K562 (cell line): ENCODE data around the gene STARD8. TPM values are rescaled to one million over a fixed set of nuclear protein-coding genes. Genes with fewer than 3 reads are reported as not detected.

Source experiments
- FOXA1 ChIP-seq: fragments of 450-650 bp; IDR thresholded peaks from 2 replicates; pipeline ENCODE4 v1.6.1; 2016; ENCODE audit warnings: mild to moderate bottlenecking, borderline replicate concordance
- HDAC6 ChIP-seq: IDR thresholded peaks from 2 replicates; pipeline ENCODE4 v1.6.1; 2012; ENCODE audit warnings: low read depth, mild to moderate bottlenecking, control low read depth, inconsistent platforms, low read length, moderate library complexity
- ZNF324 ChIP-seq: fragments of 250-450 bp; sonication (Bioruptor Pico); IDR thresholded peaks from 2 replicates; pipeline ENCODE4 v1.4.0; 2020; ENCODE audit warnings: mild to moderate bottlenecking
- polyA plus RNA-seq, 8 experiments: library from polyadenylated mRNA; depleted of rRNA in 4 of 8; stranded (reverse) in 5 of 8; unstranded in 3 of 8; fragments of >200 nt; fragmentation: Nextera tagmentation in 2 of 8; fragmentation: Illumina TruSeq in 1 of 8; extraction: Ambion mirVana in 2 of 8; extraction: Trizol in 1 of 8; gene quantifications; 2 replicates each; pipeline versions ENCODE4 v1.2.1 to v1.2.3, GENCODE V29; 2011 to 2014; ENCODE audit warnings: inconsistent platforms in 1 of 8, missing spikeins in 1 of 8
- total RNA-seq, 7 experiments: library from RNA; depleted of rRNA in 6 of 7; stranded (reverse); fragments of >200 nt in 6 of 7; fragmentation: Illumina TruSeq in 2 of 7; extraction: Trizol in 2 of 7; gene quantifications; 2 replicates each; pipeline versions ENCODE4 v1.2.1 to v1.2.3, GENCODE V29; 2011 to 2021; ENCODE audit warnings: low replicate concordance in 1 of 7
- TF ChIP-seq, protein P1 (sequence below): fragments of 200-600 bp; sonication (generic); IDR thresholded peaks from one replicate; pipeline ENCODE4 v1.6.1; 2012; ENCODE audit warnings: mild to moderate bottlenecking, low read depth, low read length, inconsistent platforms
- TF ChIP-seq, protein P2 (sequence below), 2 experiments: IDR thresholded peaks; 2 replicates each; pipeline ENCODE4 v1.6.1; 2011; ENCODE audit warnings: borderline replicate concordance in 1 of 2, control low read depth in 1 of 2, low read depth in 1 of 2, low read length in 1 of 2, mild to moderate bottlenecking in 1 of 2, mixed read lengths in 1 of 2, moderate library complexity in 1 of 2; ENCODE audit not compliant: insufficient read depth in 1 of 2, insufficient read length in 1 of 2, poor library complexity in 1 of 2, severe bottlenecking in 1 of 2; ENCODE audit errors: extremely low read depth in 1 of 2
- TF ChIP-seq, protein P3 (sequence below): fragments of 450-650 bp; IDR thresholded peaks from 2 replicates; pipeline ENCODE4 v1.6.1; 2016; ENCODE audit warnings: low read depth

Gene STARD8
- total and polyA plus RNA-seq, 9 of the 15 experiments (the other 6 are each of a cell fraction or from before 2014, with no cell fraction given): 1.6 to 35.0 (median 15.9) TPM

DNA sequence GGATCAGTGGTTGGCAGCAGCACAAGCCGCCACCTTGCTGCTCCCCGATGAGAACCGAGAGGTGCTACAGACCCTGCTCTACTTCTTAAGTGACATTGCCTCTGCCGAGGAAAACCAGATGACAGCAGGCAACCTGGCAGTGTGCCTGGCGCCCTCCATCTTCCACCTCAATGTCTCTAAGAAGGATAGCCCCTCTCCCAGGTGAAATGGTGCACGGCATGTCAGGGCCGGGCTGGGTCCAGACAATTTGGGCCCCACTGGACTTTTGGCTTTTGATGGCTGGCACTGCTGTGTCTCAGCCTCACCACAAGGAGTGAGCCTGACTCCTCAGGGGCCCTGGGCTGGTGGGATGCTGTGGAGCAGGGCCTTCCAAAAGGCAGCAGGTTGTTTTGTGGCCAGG is 74.1 kb downstream of the STARD8 start (continued):
- TF ChIP-seq, protein P1, sequence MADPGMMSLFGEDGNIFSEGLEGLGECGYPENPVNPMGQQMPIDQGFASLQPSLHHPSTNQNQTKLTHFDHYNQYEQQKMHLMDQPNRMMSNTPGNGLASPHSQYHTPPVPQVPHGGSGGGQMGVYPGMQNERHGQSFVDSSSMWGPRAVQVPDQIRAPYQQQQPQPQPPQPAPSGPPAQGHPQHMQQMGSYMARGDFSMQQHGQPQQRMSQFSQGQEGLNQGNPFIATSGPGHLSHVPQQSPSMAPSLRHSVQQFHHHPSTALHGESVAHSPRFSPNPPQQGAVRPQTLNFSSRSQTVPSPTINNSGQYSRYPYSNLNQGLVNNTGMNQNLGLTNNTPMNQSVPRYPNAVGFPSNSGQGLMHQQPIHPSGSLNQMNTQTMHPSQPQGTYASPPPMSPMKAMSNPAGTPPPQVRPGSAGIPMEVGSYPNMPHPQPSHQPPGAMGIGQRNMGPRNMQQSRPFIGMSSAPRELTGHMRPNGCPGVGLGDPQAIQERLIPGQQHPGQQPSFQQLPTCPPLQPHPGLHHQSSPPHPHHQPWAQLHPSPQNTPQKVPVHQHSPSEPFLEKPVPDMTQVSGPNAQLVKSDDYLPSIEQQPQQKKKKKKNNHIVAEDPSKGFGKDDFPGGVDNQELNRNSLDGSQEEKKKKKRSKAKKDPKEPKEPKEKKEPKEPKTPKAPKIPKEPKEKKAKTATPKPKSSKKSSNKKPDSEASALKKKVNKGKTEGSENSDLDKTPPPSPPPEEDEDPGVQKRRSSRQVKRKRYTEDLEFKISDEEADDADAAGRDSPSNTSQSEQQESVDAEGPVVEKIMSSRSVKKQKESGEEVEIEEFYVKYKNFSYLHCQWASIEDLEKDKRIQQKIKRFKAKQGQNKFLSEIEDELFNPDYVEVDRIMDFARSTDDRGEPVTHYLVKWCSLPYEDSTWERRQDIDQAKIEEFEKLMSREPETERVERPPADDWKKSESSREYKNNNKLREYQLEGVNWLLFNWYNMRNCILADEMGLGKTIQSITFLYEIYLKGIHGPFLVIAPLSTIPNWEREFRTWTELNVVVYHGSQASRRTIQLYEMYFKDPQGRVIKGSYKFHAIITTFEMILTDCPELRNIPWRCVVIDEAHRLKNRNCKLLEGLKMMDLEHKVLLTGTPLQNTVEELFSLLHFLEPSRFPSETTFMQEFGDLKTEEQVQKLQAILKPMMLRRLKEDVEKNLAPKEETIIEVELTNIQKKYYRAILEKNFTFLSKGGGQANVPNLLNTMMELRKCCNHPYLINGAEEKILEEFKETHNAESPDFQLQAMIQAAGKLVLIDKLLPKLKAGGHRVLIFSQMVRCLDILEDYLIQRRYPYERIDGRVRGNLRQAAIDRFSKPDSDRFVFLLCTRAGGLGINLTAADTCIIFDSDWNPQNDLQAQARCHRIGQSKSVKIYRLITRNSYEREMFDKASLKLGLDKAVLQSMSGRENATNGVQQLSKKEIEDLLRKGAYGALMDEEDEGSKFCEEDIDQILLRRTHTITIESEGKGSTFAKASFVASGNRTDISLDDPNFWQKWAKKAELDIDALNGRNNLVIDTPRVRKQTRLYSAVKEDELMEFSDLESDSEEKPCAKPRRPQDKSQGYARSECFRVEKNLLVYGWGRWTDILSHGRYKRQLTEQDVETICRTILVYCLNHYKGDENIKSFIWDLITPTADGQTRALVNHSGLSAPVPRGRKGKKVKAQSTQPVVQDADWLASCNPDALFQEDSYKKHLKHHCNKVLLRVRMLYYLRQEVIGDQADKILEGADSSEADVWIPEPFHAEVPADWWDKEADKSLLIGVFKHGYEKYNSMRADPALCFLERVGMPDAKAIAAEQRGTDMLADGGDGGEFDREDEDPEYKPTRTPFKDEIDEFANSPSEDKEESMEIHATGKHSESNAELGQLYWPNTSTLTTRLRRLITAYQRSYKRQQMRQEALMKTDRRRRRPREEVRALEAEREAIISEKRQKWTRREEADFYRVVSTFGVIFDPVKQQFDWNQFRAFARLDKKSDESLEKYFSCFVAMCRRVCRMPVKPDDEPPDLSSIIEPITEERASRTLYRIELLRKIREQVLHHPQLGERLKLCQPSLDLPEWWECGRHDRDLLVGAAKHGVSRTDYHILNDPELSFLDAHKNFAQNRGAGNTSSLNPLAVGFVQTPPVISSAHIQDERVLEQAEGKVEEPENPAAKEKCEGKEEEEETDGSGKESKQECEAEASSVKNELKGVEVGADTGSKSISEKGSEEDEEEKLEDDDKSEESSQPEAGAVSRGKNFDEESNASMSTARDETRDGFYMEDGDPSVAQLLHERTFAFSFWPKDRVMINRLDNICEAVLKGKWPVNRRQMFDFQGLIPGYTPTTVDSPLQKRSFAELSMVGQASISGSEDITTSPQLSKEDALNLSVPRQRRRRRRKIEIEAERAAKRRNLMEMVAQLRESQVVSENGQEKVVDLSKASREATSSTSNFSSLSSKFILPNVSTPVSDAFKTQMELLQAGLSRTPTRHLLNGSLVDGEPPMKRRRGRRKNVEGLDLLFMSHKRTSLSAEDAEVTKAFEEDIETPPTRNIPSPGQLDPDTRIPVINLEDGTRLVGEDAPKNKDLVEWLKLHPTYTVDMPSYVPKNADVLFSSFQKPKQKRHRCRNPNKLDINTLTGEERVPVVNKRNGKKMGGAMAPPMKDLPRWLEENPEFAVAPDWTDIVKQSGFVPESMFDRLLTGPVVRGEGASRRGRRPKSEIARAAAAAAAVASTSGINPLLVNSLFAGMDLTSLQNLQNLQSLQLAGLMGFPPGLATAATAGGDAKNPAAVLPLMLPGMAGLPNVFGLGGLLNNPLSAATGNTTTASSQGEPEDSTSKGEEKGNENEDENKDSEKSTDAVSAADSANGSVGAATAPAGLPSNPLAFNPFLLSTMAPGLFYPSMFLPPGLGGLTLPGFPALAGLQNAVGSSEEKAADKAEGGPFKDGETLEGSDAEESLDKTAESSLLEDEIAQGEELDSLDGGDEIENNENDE: no peak
- TF ChIP-seq, protein P2, sequence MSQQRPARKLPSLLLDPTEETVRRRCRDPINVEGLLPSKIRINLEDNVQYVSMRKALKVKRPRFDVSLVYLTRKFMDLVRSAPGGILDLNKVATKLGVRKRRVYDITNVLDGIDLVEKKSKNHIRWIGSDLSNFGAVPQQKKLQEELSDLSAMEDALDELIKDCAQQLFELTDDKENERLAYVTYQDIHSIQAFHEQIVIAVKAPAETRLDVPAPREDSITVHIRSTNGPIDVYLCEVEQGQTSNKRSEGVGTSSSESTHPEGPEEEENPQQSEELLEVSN (IDR thresholded peaks at IDR 0.05; ENCODE audit: borderline replicate concordance in 1 of 2, extremely low read depth in 1 of 2, insufficient read depth in 1 of 2, insufficient read length in 1 of 2, low read depth in 1 of 2, low read length in 1 of 2, poor library complexity in 1 of 2, severe bottlenecking in 1 of 2): no peak
- TF ChIP-seq FOXA1 (no peak), ZNF324 (no peak), HDAC6 (no peak)
- TF ChIP-seq, protein P3, sequence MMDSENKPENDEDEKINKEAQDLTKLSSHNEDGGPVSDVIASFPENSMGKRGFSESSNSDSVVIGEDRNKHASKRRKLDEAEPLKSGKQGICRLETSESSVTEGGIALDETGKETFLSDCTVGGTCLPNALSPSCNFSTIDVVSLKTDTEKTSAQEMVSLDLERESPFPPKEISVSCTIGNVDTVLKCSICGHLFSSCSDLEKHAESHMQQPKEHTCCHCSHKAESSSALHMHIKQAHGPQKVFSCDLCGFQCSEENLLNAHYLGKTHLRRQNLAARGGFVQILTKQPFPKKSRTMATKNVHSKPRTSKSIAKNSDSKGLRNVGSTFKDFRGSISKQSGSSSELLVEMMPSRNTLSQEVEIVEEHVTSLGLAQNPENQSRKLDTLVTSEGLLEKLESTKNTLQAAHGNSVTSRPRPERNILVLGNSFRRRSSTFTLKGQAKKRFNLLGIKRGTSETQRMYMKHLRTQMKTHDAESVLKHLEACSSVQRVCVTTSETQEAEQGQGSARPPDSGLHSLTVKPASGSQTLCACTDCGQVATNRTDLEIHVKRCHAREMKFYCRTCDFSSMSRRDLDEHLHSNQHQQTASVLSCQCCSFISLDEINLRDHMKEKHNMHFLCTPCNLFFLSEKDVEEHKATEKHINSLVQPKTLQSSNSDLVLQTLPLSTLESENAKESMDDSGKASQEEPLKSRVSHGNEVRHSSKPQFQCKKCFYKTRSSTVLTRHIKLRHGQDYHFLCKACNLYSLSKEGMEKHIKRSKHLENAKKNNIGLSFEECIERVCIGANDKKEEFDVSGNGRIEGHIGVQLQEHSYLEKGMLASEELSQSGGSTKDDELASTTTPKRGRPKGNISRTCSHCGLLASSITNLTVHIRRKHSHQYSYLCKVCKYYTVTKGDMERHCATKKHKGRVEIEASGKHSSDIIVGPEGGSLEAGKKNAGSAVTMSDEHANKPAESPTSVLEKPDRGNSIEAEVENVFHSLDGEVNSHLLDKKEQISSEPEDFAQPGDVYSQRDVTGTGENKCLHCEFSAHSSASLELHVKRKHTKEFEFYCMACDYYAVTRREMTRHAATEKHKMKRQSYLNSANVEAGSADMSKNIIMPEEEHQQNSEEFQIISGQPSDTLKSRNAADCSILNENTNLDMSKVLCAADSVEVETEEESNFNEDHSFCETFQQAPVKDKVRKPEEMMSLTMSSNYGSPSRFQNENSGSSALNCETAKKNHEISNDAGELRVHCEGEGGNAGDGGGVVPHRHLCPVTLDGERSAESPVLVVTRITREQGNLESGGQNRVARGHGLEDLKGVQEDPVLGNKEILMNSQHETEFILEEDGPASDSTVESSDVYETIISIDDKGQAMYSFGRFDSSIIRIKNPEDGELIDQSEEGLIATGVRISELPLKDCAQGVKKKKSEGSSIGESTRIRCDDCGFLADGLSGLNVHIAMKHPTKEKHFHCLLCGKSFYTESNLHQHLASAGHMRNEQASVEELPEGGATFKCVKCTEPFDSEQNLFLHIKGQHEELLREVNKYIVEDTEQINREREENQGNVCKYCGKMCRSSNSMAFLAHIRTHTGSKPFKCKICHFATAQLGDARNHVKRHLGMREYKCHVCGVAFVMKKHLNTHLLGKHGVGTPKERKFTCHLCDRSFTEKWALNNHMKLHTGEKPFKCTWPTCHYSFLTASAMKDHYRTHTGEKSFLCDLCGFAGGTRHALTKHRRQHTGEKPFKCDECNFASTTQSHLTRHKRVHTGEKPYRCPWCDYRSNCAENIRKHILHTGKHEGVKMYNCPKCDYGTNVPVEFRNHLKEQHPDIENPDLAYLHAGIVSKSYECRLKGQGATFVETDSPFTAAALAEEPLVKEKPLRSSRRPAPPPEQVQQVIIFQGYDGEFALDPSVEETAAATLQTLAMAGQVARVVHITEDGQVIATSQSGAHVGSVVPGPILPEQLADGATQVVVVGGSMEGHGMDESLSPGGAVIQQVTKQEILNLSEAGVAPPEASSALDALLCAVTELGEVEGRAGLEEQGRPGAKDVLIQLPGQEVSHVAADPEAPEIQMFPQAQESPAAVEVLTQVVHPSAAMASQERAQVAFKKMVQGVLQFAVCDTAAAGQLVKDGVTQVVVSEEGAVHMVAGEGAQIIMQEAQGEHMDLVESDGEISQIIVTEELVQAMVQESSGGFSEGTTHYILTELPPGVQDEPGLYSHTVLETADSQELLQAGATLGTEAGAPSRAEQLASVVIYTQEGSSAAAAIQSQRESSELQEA: no peak
